CD14-positive monocyte (primary cell): ENCODE results near the gene PEAK1. TPM values are rescaled to one million over a fixed set of nuclear protein-coding genes. Genes with fewer than 3 reads are reported as not detected.

Experiments
- DNase-seq, 3 donors: peaks; one replicate each; pipeline ENCODE4 v3.0.0-alpha.2; 2011 to 2022
- H2AFZ ChIP-seq: 2 replicates; pipeline ENCODE4 v1.6.0; 2012; ENCODE audit warnings: mild to moderate bottlenecking, low read depth, low read length, inconsistent platforms; ENCODE audit not compliant: insufficient read depth, poor library complexity, severe bottlenecking
- H3K27ac ChIP-seq, 2 donors: 1 replicate in 1 of 2; 2 replicates in 1 of 2; pipeline ENCODE4 v1.5.1; 2012 to 2013; ENCODE audit warnings: low read length in 2 of 2, control low read depth in 1 of 2, inconsistent platforms in 1 of 2, low read depth in 1 of 2, mild to moderate bottlenecking in 1 of 2
- H3K27me3 ChIP-seq, 2 donors: one replicate each; pipeline versions ENCODE4 v1.6.0 to v1.6.1; 2011 to 2013; ENCODE audit warnings: low read length in 2 of 2; ENCODE audit not compliant: control insufficient read depth in 2 of 2, insufficient read depth in 2 of 2
- H3K36me3 ChIP-seq, 2 donors: replicated peaks in 1 of 2; 1 replicate in 1 of 2; 2 replicates in 1 of 2; pipeline versions ENCODE4 v1.5.1 to v1.6.1; 2012 to 2013; ENCODE audit warnings: low read length in 2 of 2, control low read depth in 1 of 2, inconsistent platforms in 1 of 2, mild to moderate bottlenecking in 1 of 2; ENCODE audit not compliant: insufficient read depth in 2 of 2, control insufficient read depth in 1 of 2
- H3K4me1 ChIP-seq, 2 donors: 1 replicate in 1 of 2; 2 replicates in 1 of 2; pipeline versions ENCODE4 v1.5.1 to v1.6.1; 2012 to 2013; ENCODE audit warnings: low read length in 2 of 2, control low read depth in 1 of 2, inconsistent platforms in 1 of 2, mild to moderate bottlenecking in 1 of 2, moderate library complexity in 1 of 2; ENCODE audit not compliant: insufficient read depth in 2 of 2, control insufficient read depth in 1 of 2
- H3K4me2 ChIP-seq: replicated peaks from 2 replicates; pipeline ENCODE3; 2012; ENCODE audit warnings: low read length, moderate library complexity, mild to moderate bottlenecking; ENCODE audit not compliant: poor library complexity, severe bottlenecking; ENCODE audit errors: extremely low read depth
- H3K4me3 ChIP-seq, 3 experiments: fragments of 200-600 bp in 1 of 3; sonication (generic) in 1 of 3; replicated peaks in 1 of 3; 1 replicate in 2 of 3; 2 replicates in 1 of 3; pipeline ENCODE4 v1.5.1; 2011 to 2013; ENCODE audit warnings: low read length in 3 of 3, mild to moderate bottlenecking in 3 of 3, control low read depth in 2 of 3, low read depth in 2 of 3, inconsistent platforms in 1 of 3, moderate library complexity in 1 of 3
- H3K79me2 ChIP-seq: 2 replicates; pipeline ENCODE4 v1.6.0; 2012; ENCODE audit warnings: mild to moderate bottlenecking, control low read depth, inconsistent platforms, low read length, moderate library complexity; ENCODE audit not compliant: insufficient read depth
- H3K9ac ChIP-seq: 2 replicates; pipeline ENCODE4 v1.6.0; 2017; ENCODE audit warnings: low read length, mild to moderate bottlenecking; ENCODE audit not compliant: insufficient read depth, poor library complexity, severe bottlenecking
- H3K9me3 ChIP-seq, 2 donors: replicated peaks in 1 of 2; 1 replicate in 1 of 2; 2 replicates in 1 of 2; pipeline versions ENCODE4 v1.5.1 to v1.6.1; 2012 to 2013; ENCODE audit warnings: low read length in 2 of 2, control low read depth in 1 of 2; ENCODE audit not compliant: control insufficient read depth in 1 of 2, insufficient read depth in 1 of 2
- H4K20me1 ChIP-seq: 2 replicates; pipeline ENCODE4 v1.6.0; 2012; ENCODE audit warnings: mild to moderate bottlenecking, low read length, control low read depth, moderate library complexity; ENCODE audit not compliant: insufficient read depth
- H3K27ac Mint-ChIP-seq, 7 donors: one replicate each; pipeline ENCODE4 v1.8.0; 2020; ENCODE audit warnings: mild to moderate bottlenecking in 7 of 7, mixed read lengths in 7 of 7, moderate library complexity in 6 of 7, inconsistent platforms in 2 of 7
- H3K27me3 Mint-ChIP-seq, 3 donors: one replicate each; pipeline ENCODE4 v1.8.0; 2021 to 2022; ENCODE audit warnings: low read depth in 3 of 3, mild to moderate bottlenecking in 3 of 3, mixed read lengths in 3 of 3, moderate library complexity in 3 of 3, inconsistent platforms in 1 of 3
- H3K36me3 Mint-ChIP-seq, 2 donors: one replicate each; pipeline ENCODE4 v1.8.0; 2020; ENCODE audit warnings: mixed read lengths in 2 of 2, inconsistent platforms in 1 of 2, mild to moderate bottlenecking in 1 of 2
- H3K4me1 Mint-ChIP-seq: one replicate; pipeline ENCODE4 v1.8.0; 2020; ENCODE audit warnings: mild to moderate bottlenecking, mixed read lengths
- H3K4me3 Mint-ChIP-seq, 2 donors: one replicate each; pipeline ENCODE4 v1.8.0; 2020; ENCODE audit warnings: mild to moderate bottlenecking in 2 of 2, mixed read lengths in 2 of 2, moderate library complexity in 1 of 2
- H3K9me3 Mint-ChIP-seq, 7 donors: one replicate each; pipeline ENCODE4 v1.8.0; 2020 to 2022; ENCODE audit warnings: mixed read lengths in 7 of 7, mild to moderate bottlenecking in 6 of 7, moderate library complexity in 6 of 7, inconsistent platforms in 2 of 7
- WGBS: methylation state at CpG from one replicate; pipeline ENCODE4 v1.1.5; 2013; ENCODE audit warnings: missing lambda C conversion rate; ENCODE audit not compliant: insufficient coverage; 5-methylcytosine and 5-hydroxymethylcytosine counted together
- intact Hi-C, 2 donors: fragments of 100-400 bp; cut with micrococcal nuclease; formaldehyde crosslinking; loops; one replicate each; pipeline versions ENCODE4 v1.15.0 to v1.15.1; 2023
- polyA plus RNA-seq, 3 donors: library from polyadenylated mRNA; depleted of rRNA in 1 of 3; unstranded in 2 of 3; stranded (reverse) in 1 of 3; fragments of 300-500 nt in 2 of 3; fragments of >200 nt in 1 of 3; fragmentation: Illumina TruSeq in 2 of 3; gene quantifications; 1 replicate in 2 of 3; 2 replicates in 1 of 3; pipeline ENCODE4 v1.2.3, GENCODE V29; 2012 to 2021
- TF ChIP-seq, protein P1 (sequence below): fragments of 200-600 bp; IDR thresholded peaks from one replicate; pipeline ENCODE4 v1.8.0; 2022; ENCODE audit warnings: antibody characterized with exemption, mild to moderate bottlenecking

Gene PEAK1
- polyA plus RNA-seq, 3 donors: 0.85 to 8.7 (median 1.1) TPM

DNA sequence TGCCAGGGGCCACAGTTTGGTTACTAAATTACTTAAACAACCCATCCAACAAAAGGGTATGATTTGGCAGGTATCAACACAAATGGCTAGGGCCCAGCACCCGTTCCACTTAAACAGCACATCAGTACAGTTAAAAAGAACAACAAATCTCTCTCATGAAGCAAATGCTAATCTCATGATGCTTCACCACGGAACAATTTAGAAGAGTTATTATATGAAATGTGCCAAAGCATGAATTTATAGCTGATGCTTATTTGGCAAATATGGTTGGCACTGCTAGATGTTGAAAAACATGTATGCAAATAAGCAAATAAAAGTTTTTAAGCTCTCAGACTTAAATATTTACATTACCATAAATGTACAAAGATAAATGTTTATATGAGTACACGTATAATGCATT, 2.3 kb downstream of the PEAK1 start:
- Histone ChIP-seq H3K36me3 (no peaks in the 10 kb centered on the region), H4K20me1 (peaks cover 9% of the 10 kb centered on the region), H2AFZ (no peak overlapping the region), H3K27ac (no peak overlapping the region), H3K27me3 (peaks cover 0 to 2% of the 10 kb centered on the region in 2 donors), H3K9me3 (no peaks in the 10 kb centered on the region), H3K9ac (no peak overlapping the region), H3K79me2 (peaks cover 66% of the 10 kb centered on the region), H3K4me2 (no peak overlapping the region), H3K4me3 (no peak overlapping the region), H3K4me1 (peaks cover 38 to 51% of the 10 kb centered on the region in 2 donors)
- Mint-ChIP-seq H3K4me1 (peaks cover 28% of the 10 kb centered on the region), H3K9me3 (peaks cover 0 to 2% (median 0%) of the 10 kb centered on the region in 7 donors), H3K27ac (no peak overlapping the region), H3K36me3 (peaks cover 0 to 3% of the 10 kb centered on the region in 2 donors), H3K27me3 (peaks cover 0 to 8% (median 6%) of the 10 kb centered on the region in 3 donors), H3K4me3 (no peak overlapping the region)
- TF ChIP-seq, protein P1, sequence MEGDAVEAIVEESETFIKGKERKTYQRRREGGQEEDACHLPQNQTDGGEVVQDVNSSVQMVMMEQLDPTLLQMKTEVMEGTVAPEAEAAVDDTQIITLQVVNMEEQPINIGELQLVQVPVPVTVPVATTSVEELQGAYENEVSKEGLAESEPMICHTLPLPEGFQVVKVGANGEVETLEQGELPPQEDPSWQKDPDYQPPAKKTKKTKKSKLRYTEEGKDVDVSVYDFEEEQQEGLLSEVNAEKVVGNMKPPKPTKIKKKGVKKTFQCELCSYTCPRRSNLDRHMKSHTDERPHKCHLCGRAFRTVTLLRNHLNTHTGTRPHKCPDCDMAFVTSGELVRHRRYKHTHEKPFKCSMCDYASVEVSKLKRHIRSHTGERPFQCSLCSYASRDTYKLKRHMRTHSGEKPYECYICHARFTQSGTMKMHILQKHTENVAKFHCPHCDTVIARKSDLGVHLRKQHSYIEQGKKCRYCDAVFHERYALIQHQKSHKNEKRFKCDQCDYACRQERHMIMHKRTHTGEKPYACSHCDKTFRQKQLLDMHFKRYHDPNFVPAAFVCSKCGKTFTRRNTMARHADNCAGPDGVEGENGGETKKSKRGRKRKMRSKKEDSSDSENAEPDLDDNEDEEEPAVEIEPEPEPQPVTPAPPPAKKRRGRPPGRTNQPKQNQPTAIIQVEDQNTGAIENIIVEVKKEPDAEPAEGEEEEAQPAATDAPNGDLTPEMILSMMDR: no peak
- WGBS: no CpG with 5 or more reads among the region's 3 CpGs
- DNase-seq: no peak
- intact Hi-C loops: loop anchor here in 1 of 2 donors (10.0 kb wide), 1 partner anchor 233 kb away; no protein-coding TSS in a partner anchor

DNA sequence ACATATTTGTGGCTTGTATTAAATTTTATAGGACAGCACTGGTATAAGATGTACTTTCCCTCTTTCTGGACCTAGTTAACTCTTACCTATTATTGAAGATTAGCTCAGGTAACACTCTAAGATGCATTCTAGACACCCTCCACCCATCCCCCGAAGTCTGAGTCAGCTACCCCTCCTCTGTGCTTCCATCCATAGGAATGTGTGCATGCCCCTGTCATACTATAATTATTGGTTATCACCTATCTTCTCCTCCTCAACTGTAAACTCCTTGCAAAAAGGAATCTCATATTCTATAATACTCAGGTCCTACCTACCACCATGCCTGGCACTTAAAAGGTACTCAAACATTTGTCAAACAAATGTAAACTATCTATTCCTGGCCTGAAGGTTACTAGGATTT, 3.0 kb downstream of the PEAK1 start:
- peaks cover 0 to 3% of the 10 kb centered on the region in 2 donors for H3K36me3 Mint-ChIP-seq
- peaks cover 0 to 8% (median 6%) of the 10 kb centered on the region in 3 donors for H3K27me3 Mint-ChIP-seq
- TF ChIP-seq, protein P1: no peak
- no CpG with 5 or more reads among the region's 1 CpG for WGBS
- H3K9me3 Mint-ChIP-seq: peaks cover 0 to 2% (median 0%) of the 10 kb centered on the region in 7 donors
- no peak overlapping the region for H3K4me3 ChIP-seq
- no peak overlapping the region for H3K9ac ChIP-seq
- H3K27me3 ChIP-seq: peaks cover 0 to 2% of the 10 kb centered on the region in 2 donors
- H3K4me2 ChIP-seq: no peak overlapping the region
- peaks cover 62% of the 10 kb centered on the region for H3K79me2 ChIP-seq
- H3K4me1 ChIP-seq: peaks cover 38 to 46% of the 10 kb centered on the region in 2 donors
- H3K4me3 Mint-ChIP-seq: no peak overlapping the region
- H3K27ac ChIP-seq: no peak overlapping the region
- H2AFZ ChIP-seq: no peak overlapping the region
- no peak for DNase-seq
- no peaks in the 10 kb centered on the region for H3K36me3 ChIP-seq
- intact Hi-C loops: loop anchor here in 1 of 2 donors (10.0 kb wide), 1 partner anchor 232 kb away; no protein-coding TSS in a partner anchor
- H4K20me1 ChIP-seq: peaks cover 9% of the 10 kb centered on the region
- H3K9me3 ChIP-seq: no peaks in the 10 kb centered on the region
- H3K4me1 Mint-ChIP-seq: peaks cover 31% of the 10 kb centered on the region
- no peak overlapping the region for H3K27ac Mint-ChIP-seq
